Nephron progenitor cell (in vitro differentiated cells): ENCODE measurements around the gene COX4I2.

Experiments used
- DNase-seq: peaks from one replicate; pipeline ENCODE4 v3.0.0; 2021
- H3K27ac Mint-ChIP-seq: 2 replicates; pipeline ENCODE4 v1.8.0; 2021; ENCODE audit warnings: mild to moderate bottlenecking, moderate library complexity, mixed read lengths
- H3K27me3 Mint-ChIP-seq: 2 replicates; pipeline ENCODE4 v1.8.0; 2021; ENCODE audit warnings: mild to moderate bottlenecking, low read depth, mixed read lengths; ENCODE audit not compliant: poor library complexity
- H3K36me3 Mint-ChIP-seq: 2 replicates; pipeline ENCODE4 v1.8.0; 2021; ENCODE audit warnings: low read depth, mixed read lengths
- H3K4me1 Mint-ChIP-seq: 2 replicates; pipeline ENCODE4 v1.8.0; 2021; ENCODE audit warnings: mixed read lengths
- H3K4me3 Mint-ChIP-seq: 2 replicates; pipeline ENCODE4 v1.8.0; 2021; ENCODE audit warnings: mild to moderate bottlenecking, moderate library complexity, mixed read lengths
- H3K9me3 Mint-ChIP-seq: 2 replicates; pipeline ENCODE4 v1.8.0; 2021; ENCODE audit warnings: mild to moderate bottlenecking, moderate library complexity, mixed read lengths
- TF ChIP-seq, protein P1 (sequence below): fragments of 200-600 bp; sonication (generic); IDR thresholded peaks from 2 replicates; pipeline ENCODE4 v1.5.0; 2021; ENCODE audit warnings: antibody characterized with exemption

COX4I2 gene

DNA sequence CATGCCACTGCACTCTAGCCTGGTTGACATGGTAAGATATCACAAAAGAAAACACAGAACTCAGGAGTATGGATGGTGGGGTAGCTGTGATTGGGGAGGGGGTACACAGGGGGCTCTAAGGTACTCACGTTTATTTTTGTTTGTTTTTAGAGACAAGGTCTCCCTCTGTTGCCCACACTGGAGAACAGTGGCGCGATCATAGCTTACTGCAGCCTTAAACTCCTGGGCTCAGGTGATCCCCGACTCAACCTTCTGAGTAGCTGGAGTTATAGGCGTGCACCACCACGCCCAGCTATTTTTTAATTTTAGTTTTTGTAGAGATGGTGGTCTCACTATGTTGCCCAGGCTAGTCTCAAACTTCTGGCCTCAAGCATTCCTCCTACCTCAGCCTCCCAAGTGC, 55.7 kb downstream of the COX4I2 start:
- H3K4me3 Mint-ChIP-seq, result no peak overlapping the region
- peaks cover 3% of the 10 kb centered on the region for H3K27me3 Mint-ChIP-seq
- H3K36me3 Mint-ChIP-seq, result peaks cover 16% of the 10 kb centered on the region
- TF ChIP-seq, protein P1, sequence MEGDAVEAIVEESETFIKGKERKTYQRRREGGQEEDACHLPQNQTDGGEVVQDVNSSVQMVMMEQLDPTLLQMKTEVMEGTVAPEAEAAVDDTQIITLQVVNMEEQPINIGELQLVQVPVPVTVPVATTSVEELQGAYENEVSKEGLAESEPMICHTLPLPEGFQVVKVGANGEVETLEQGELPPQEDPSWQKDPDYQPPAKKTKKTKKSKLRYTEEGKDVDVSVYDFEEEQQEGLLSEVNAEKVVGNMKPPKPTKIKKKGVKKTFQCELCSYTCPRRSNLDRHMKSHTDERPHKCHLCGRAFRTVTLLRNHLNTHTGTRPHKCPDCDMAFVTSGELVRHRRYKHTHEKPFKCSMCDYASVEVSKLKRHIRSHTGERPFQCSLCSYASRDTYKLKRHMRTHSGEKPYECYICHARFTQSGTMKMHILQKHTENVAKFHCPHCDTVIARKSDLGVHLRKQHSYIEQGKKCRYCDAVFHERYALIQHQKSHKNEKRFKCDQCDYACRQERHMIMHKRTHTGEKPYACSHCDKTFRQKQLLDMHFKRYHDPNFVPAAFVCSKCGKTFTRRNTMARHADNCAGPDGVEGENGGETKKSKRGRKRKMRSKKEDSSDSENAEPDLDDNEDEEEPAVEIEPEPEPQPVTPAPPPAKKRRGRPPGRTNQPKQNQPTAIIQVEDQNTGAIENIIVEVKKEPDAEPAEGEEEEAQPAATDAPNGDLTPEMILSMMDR, result no peak
- H3K4me1 Mint-ChIP-seq, result peaks cover 39% of the 10 kb centered on the region
- H3K9me3 Mint-ChIP-seq, result no peaks in the 10 kb centered on the region
- no peak for DNase-seq
- H3K27ac Mint-ChIP-seq, result no peak overlapping the region

DNA sequence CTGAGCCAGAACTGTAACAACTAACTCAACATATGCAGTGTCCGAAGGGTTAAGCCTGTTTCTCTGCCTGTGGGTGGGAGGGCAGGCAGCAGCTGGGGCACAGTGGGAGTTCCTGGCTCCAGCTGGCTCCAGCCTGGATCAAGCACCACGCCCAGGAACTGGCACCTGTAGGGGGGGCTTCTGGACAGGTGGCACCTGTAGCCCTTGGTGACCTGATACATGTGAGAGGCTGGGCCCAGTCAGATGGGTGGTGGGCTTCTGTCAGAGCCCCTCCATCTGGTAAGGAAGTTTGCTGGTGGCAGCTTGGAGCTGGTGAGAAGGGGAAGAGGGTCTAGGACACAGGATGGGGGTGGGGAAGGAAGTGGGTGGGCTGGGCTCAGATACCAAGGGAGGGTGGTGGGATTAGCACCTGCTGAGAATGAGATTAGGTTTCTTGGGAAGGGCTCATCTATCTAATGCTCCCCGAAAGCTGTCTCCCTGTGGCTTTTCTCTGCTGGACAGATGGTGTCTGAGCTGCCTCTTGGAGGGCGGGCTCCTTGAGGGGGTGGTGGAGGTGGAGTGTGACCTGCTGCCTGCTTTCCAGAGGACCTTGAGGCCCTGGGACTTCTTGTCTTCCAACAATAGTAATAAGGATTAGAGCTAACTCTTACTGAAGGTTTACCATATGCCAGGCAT, 56.4 kb downstream of the COX4I2 start:
- peaks cover 17% of the 10 kb centered on the region for H3K36me3 Mint-ChIP-seq
- no peaks in the 10 kb centered on the region for H3K9me3 Mint-ChIP-seq
- TF ChIP-seq, protein P1, result no peak
- peak overlapping the region; percentile 75 for H3K27ac Mint-ChIP-seq
- no peak overlapping the region for H3K4me3 Mint-ChIP-seq
- H3K4me1 Mint-ChIP-seq, result peaks cover 47% of the 10 kb centered on the region
- peaks cover 3% of the 10 kb centered on the region for H3K27me3 Mint-ChIP-seq
- DNase-seq, result no peak
